GM19467 (cell line): ENCODE data around the gene LACRT.
"Not testable (repeated sequence)": the region's sequence is repeated elsewhere in the genome, so short reads cannot be mapped to it uniquely, and the experiment has no call there.

ENCODE experiments used
- ATAC-seq: cut with Tn5 transposase; IDR thresholded peaks from one replicate; pipeline ENCODE4 v1.9.1; 2021; ENCODE audit warnings: mild to moderate bottlenecking, moderate library complexity; ENCODE audit not compliant: unreplicated experiment

The LACRT gene, protein sequence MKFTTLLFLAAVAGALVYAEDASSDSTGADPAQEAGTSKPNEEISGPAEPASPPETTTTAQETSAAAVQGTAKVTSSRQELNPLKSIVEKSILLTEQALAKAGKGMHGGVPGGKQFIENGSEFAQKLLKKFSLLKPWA

DNA sequence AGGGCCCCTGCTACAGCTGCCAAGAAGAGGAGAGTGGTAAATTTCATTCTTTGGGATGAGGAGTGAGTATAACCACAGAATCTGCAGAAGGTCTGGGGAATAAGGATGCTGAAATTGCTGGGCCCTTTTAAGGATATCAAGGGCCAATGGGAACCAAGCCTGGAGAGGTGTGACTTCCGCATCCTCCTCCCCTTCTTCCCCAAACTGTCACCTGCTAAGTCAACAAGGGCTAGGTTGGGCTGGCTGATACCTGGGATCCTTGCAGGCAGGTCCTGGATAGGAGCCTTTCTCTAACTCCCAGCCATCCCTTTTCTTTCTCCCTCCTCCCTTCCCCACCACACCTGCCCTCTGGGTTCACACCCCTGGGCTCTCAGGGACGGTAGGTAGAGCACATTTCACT lies at the start of gene LACRT:
LACRT (minus strand) TSS at position 101 of the 400 bp plus-strand sequence; CDS start at position 47, 54 bp downstream.
- no peak for ATAC-seq

DNA sequence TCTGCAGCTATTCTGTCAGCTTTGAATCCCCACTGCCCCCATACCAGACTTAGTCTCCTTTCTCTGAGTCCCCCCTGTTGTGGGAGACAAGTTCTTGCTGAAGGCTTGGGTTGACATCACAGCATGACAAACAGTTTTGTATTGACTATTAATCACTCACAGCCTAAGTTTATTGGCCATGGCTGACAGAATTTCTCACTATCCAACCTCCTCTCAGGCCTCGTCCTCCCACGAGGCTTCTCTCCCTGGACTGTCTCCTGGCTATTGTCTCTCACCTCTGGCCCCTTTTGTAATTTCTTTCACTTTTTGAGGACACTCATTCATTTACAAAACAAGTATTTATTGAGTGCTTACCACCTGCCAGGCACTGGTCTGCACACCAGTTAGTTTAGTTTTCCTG lies 48.7 kb upstream of the LACRT start:
- ATAC-seq, result no peak

DNA sequence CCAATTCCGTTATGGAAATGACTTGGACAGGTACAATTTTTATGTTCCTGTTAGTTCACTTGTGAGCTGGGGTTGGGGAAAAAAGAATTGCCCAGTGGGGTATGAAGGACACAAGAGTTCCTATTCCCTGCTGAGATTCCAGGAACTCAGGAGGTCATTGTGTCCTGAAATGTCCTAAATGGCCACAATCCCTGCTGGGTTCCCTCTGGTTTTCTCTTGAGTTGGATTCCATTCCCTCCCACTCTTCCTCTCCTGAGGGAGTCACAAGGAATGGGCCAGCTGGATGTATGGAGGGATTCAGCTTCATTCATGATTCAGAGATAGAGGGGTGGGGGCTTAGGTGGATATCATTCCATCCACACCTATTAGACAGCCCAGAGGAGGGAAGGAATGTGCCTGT lies 48.0 kb upstream of the LACRT start:
- ATAC-seq, result no peak

DNA sequence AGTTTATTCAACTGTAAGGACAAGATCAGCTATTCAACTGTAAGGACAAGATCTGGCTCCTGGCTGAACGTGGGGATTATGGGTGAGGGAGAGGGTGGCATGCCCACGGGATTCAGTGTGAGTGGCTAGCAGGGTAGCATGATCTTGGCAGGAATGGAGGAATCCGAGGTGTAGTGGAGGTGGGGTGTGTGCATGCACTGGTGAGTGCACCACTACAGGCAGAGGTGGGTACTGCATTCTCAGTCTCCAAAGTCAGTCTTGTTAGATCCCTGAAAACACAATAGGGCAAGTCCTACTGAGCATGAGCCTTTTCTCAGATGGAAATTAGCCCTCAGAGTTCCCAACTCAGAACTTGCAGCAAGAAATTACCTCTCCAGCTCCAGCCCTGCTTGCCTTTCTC lies 45.7 kb upstream of the LACRT start:
- ATAC-seq, result no peak

DNA sequence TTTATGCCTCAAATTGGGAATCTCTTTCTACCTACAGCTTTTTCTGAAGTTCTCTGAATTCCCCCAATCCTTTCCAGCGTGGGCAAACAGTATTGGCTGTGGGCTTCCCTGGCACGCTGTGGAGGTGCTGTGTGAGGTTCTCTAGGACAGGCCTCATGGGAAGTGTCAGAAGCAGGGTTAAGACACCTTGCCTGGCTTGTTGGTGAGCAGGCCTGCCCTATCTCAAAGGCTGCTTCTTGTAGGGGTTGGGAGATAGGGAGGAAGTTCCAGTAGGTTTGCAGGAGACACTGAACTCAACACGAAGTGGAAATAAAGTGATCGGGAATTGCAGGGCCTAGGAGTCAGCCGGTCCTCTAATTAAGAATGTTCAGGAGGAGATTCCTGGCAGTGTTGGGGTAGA lies 43.4 kb upstream of the LACRT start:
- ATAC-seq, result no peak

DNA sequence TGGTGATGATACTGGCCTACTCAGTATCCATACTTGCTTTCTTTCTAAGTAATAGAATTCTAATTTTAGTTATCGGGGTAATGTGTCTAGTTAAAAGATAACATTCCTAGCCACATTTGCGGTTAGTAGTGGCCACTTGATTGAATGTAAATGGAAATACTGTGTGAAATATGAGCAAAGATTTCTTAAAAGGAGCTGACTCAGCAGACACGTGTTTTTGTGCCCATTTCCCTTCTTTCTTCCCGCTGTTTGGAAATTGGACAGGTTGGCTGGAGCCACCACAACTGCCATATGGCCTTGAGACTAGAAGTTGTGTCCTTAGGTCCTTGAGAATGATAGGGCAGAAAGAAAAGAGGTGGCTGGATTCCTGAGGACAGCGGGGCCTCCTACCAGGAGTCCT lies 33.2 kb upstream of the LACRT start:
- ATAC-seq, result no peak

DNA sequence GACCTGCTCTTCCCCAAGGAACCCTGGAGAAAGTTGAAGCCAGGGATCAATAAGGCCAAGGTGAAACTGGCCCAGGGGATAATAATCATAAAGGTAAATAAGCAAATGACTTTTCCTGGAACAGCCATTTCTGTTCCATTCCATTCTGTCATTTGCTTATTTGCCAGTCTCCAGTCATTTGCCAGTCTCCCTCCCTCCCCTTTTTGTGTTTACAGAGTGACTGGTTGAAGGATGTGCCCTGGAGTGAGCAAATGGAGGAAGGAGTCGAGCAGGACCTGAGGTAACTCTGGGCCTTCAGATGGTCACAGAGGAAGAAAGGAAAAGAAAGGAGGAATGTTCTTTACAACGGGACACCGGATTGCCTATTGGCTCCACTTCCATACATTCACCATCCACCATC lies 31.3 kb upstream of the LACRT start:
- no peak for ATAC-seq

DNA sequence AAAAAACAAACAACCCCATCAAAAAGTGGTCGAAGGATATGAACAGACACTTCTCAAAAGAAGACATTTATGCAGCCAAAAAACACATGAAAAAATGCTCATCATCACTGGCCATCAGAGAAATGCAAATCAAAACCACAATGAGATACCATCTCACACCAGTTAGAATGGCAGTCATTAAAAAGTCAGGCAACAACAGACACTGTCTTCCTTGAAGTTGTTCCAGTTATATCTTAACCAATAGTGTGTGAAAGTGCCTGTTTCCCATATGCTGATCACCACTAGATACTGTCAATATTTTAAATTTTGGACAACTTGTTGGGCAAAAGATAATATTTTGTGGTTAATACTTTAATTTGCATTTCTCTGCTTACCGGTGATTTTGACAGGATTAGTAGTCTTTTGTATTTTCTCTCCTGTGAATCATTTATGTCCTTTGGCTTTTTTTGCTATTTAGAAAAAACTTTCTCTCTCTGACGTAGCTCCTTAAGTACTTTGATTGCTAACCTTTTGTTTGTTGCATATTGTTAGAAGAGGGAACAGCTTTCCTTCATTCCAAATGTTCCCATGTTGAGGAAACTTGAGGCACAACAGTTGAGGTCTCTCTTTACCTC lies 30.4 kb upstream of the LACRT start:
- not testable (repeated sequence) for ATAC-seq

DNA sequence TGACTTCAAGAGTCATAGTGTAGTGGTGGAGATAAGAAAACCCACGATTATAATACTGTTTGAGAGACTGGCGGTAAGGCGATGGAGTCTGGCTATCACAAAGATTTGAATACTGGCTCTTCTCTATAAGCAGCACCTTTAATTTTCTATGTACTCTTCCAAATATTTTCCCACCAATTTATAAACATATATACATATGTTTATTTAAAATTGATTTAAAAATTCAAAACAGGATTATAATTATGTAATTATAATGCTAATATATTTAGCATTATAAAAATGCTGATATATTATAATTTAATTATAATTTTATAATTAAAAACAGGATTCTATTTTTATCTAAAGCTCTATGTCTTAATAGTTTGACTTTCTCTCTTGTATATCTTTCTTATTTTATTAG lies 28.9 kb upstream of the LACRT start:
- ATAC-seq, result no peak

DNA sequence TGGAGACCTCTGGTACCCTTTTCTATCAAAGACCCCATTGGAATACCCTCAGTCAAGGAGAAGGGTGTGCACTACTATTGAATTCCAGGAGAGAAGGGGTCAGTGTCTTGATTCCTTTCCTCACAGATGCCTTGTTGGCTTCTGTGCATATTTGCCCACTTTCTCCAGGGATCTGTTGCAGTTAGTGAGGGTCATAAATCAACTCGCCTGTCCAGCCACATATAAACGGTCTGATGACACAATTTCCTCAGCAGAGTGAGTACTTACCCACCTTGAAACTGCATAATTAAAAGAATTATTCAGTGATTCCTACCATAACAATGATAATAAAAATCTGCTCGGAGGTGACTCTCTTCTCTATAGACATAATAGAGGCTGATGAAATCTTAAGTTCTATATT lies 27.3 kb upstream of the LACRT start:
- ATAC-seq, result no peak

DNA sequence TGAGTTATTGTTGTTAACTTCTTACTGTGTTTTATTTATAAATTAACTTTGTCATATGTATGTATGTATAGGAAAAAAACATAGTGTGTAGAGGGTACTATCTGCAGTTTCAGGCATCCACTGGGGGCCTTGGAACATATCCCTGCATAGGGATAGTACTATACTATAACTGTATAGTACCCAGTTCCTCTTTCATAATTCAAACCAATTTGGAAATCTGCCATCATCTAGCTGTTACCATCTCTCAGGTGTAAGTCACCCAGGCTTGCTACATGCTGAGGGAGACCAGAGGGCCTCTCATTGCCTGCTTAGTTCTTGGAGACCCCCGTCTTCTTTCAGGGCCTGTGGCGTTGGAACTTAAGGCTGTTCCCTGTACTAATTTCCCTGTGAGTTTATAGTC lies 26.4 kb upstream of the LACRT start:
- ATAC-seq, result no peak

DNA sequence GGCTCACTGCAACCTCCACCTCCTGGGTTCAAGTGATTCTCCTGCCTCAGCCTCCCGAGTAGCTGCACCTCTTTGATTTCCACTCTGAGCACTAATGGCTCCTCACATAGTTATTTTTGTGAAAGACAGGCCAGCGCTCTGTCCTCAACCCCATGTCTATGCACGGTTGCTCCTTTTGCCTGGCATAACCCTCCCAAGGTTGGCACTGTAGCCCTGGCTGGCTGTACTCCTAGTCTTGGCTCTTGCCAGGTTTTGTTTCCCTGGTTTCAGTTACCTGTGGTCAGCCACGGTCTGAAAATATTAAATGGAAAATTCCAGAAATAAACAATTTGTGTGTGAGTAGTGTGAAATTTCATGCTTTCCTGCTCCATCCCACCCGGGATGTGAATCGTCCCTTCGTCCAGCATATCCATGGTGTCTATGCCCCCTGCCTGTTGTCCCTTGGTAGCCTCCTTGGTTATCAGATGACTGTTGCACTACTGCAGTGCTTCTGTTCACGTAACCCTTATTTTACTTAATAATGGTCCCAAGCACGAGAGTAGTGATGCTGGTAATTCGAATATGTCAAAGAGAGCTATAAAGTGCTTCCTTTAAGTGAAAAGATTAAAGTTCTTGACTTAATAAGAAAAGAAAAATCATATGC lies 25.7 kb upstream of the LACRT start:
- ATAC-seq, result no peak

DNA sequence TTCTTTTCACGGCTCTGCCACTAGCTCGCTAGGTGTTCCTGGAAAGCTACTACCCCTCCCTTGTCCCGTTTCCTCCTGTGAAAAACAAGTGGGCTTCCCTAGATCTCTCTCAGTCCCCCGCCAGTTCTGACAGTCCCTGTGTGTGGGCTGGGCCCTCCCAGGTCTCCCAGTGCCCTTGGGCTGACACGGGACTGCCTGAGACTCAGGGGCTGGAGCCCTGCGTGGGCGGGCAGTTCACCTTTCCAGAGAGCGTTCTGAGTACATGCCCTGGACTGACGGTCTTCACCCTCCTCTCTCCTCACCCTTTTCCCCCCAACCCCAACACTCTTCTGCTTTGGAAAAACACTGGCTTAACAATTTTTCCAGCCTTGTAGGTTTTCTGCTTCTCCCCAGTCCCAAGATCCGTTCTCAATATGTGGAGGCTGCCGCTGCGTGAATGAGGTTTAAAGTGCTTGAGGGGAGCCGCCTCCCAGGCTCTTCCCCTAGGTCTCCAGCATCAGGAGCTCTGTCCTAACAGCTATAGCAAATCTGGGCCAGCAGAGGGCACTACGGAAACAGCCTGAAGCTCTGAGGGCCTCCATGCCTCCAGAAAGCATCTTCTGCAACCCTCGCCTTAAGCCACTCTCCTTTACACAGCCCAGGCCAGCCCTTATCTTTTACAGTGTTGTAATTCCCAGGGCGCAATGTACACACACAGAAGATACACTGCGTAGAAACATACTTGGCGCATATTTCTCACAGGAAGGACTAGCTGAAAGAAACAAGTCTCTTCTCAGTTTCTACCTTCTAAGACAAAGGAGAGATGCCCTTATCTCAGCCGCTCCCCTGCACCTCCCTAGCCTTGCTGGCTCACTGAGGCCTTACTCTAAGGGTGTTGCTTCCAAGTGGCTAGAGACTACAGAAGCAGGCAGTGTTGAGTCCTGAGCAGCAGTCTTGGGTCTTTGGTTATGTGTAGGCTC lies 23.9 kb upstream of the LACRT start:
- ATAC-seq, result peak; percentile 63

DNA sequence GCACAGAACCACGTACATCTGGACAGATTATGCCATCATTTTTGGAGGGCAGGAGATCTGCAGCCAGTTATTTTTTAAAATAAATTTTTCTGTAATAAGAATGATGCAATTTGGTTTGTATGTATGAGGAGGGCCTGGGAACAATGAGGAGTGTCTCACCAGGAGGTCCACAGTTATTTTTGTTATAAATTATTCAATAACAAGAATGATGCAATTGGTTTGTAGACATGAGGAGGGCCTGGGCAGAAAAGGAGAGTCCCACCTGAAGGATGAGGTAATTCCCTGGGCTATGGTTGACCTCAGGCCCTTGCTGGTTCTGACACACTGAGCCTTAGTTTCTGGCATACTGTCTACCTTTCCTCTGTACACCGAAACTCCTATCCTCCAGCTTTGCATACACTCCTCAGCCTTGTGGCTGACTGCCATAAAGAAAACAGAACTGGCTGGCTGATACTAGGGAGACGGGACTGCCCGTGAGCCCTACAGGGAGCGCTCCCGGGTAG lies 22.5 kb upstream of the LACRT start:
- ATAC-seq, result no peak

DNA sequence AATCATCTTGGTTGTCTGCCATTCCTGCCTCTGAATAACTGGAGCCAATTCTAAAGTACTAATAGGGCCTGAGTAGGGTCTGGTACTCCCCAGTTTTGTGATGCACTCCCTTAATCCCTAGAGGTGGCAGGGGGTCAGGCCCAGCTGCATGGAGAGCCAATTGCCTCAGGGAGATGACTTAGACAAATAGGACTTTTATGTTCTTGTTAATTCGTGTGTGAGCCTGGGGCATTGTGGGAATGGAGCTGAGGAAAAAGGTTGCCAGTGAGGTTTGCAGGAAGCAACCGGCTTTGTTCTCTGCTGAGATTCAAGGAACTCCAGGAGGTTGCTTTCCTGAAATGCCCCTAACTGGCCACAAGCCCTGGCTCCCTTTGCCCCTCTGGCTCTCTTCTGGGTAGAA lies 20.2 kb upstream of the LACRT start:
- no peak for ATAC-seq

DNA sequence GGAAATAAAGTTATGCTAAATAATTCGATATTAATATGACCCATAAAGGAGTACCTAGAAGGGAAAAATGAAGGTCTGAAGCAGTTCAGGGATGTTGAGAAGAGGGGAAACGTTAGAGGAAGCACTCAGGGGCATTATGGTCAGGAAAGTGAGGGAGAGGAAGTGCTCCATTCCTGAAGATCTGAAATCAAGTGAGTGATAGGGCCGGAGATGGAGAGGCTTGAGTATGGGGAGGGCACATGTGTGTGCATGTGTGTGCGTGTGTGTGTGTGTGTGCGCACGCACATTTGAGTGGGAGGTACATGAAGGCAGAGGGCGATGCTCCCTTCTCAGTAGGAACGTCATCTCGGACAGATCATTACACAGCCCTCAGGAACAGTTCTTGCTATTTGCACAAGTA lies 18.3 kb upstream of the LACRT start:
- no peak for ATAC-seq

DNA sequence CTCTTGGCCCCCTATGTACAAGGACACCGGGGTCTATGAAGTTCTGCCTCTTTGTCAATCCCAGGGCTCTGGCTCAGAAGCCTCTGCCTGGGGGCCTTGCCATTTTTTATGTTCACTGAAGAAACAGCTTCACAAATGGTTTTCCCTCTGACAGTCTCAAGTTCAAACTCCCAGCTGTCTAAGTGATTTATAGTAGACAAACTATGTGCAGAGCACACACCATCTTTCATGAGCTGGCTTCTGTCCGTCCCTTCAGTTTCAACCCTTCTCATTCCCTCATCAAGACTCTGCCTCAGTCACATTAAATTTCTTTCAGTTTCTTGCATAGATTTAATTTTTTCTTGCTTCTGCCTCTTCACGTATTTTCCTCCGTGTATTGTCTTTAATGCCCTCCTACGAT lies 16.2 kb upstream of the LACRT start:
- no peak for ATAC-seq

DNA sequence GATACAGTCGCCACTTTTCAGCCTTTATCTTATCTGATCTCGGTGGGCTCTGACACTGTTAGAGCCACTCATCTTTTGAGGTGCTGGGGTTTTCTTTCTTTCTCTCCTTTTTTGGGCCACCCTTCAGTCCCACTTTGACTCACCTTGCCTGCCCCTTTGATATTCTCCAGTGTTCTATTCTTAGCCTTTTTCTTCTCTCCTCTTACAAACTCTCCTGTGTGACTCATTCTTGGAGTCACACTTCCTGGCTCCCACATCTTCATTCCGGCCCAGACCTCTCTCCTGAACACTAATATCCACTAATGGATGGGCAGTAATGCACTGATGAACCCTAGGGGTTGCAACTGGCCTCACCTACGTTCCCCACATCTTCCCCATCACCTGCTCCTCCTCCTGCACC lies 15.7 kb upstream of the LACRT start:
- ATAC-seq, result no peak

DNA sequence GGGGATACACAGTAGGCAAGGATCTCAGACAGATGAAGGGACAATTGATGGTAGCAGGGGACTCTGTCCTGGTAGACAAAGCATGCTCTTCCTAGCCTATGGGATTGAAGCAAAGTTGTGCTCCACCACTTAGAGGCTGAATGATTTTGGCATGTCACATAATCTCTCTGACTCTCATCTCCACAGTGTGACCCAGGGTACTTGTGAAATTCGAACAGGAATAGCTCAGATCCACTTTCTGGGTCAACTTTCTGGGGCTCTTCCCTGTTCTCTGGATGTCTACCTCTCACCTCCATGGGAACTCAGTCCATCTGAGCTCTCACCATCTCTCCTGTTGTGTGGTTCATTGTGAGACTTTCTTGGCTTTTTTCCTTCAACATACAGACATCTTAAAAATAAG lies 15.1 kb upstream of the LACRT start:
- ATAC-seq, result no peak

DNA sequence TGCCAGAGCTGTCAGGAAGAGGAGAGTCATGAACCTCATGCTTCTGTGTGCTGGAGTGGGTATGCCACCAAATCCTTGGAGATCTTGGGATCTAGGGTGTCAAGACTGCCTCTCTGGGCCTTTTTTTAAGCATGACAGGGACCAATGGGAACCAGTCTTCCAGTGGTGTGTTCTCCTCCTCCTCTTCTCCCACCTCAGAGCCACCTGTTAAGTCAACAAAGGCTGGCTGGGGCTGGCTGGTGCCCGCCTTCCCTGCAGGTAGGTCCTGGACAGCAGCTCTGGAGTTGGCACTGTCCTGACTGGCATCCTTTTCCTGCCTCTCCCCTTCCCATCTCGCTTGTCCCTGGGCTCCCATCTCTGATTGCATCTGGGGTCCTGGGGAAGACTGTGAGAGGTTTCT lies 13.6 kb upstream of the LACRT start, which contains the start of gene DCD:
DCD (minus strand) TSS at position 101 of the 400 bp plus-strand sequence; CDS start at position 39, 62 bp downstream.
- ATAC-seq, result no peak

DNA sequence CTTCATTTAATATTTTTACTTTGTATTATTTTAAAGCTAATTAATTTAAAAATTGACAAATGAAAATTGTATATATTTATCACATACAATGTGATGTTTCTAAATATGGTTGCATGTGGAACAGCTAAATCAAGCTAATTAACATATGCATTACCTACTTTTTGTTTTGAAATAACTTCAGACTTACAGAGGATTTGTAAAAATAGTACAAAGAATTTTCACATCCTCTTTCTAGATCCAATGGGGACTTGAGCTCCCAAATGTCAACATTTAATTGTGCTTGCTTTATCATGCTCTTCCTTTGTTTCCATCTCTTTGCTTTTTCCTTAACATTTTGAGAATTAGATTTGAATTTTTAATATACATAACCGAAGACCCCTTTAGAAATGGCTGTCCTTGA lies 6.9 kb upstream of the LACRT start:
- no peak for ATAC-seq
